ENCODE data around the gene LCE1A.

LCE1A gene

DNA sequence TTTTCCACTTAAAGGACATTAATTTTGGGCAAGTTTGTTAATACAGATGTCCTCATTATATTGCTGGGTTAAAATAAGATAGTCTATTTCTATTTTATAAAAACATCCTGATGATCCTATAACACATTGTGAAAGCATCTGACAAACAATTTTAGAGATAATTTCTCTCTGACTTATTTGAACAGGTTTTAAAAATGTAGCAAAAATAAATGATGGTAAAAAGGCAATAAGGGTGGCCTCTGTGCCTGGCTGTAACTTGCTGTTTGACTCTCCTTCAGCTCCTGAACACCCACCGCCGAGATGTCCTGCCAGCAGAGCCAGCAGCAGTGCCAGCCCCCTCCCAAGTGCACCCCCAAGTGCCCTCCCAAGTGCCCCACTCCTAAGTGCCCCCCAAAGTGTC lies at the start of gene LCE1A:
Gene LCE1A, plus strand, starts transcription at position 301 of the 400 bp plus-strand sequence. Its CDS starts 0 bp downstream, at position 301.
- Histone ChIP-seq H3K27ac (ENCODE audit: low read length) (no peak within 1 kb of the TSS), H3K9ac (ENCODE audit: low read length in 2 of 2) (no peak within 1 kb of the TSS), H3K27me3 (ENCODE audit: control insufficient read depth in 1 of 2, insufficient read depth in 2 of 2, low read length in 2 of 2) (no peaks in the 10 kb centered on the region), H3K36me3 (ENCODE audit: control insufficient read depth in 2 of 2, insufficient read depth in 2 of 2, low read length in 2 of 2) (no peaks in the 10 kb centered on the region), H3K4me1 (ENCODE audit: control insufficient read depth, insufficient read depth, low read length) (no peaks in the 10 kb centered on the region), H3K9me3 (ENCODE audit: control insufficient read depth in 2 of 2, low read length in 2 of 2) (no peaks in the 10 kb centered on the region), H3K4me3 (ENCODE audit: low read length in 2 of 2) (no peak within 1 kb of the TSS)

- Histone ChIP-seq H3K36me3 (ENCODE audit: control insufficient read depth in 2 of 2, insufficient read depth in 2 of 2, low read length in 2 of 2) (no peaks in the 10 kb centered on the region), H3K4me1 (ENCODE audit: control insufficient read depth, insufficient read depth, low read length) (no peaks in the 10 kb centered on the region), H3K27ac (ENCODE audit: low read length) (no peak overlapping the region), H3K9ac (ENCODE audit: low read length in 2 of 2) (no peak overlapping the region), H3K9me3 (ENCODE audit: control insufficient read depth in 2 of 2, low read length in 2 of 2) (no peaks in the 10 kb centered on the region), H3K4me3 (ENCODE audit: low read length in 2 of 2) (no peak overlapping the region), H3K27me3 (ENCODE audit: control insufficient read depth in 1 of 2, insufficient read depth in 2 of 2, low read length in 2 of 2) (no peaks in the 10 kb centered on the region)
These were observed 49.6 kb upstream of the LCE1A start for GRCh38 chr1:152777510-152778137.

DNA sequence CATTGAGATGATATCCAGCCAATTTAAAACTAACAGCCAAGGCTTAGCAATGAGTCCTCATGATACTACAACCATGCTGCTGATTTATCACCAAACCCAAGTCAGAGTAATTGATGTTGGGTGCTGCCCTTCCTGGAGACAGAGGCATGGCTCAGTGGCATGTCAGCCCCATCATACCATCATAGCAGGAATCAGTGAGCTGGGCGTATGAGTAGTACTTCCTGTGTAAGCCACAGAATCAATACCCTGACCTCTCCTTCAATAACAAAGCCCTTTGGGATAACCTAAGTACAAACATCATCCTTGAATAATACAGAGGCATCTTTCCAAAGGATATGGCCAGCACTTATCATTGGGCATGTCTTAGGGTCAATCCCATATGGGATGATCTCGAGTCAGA lies 44.2 kb upstream of the LCE1A start:
- no peaks in the 10 kb centered on the region for H3K27me3 ChIP-seq (ENCODE audit: control insufficient read depth in 1 of 2, insufficient read depth in 2 of 2, low read length in 2 of 2)
- no peak overlapping the region for H3K27ac ChIP-seq (ENCODE audit: low read length)
- H3K4me3 ChIP-seq (ENCODE audit: low read length in 2 of 2) = no peak overlapping the region
- H3K9ac ChIP-seq (ENCODE audit: low read length in 2 of 2) = no peak overlapping the region
- no peaks in the 10 kb centered on the region for H3K36me3 ChIP-seq (ENCODE audit: control insufficient read depth in 2 of 2, insufficient read depth in 2 of 2, low read length in 2 of 2)
- H3K4me1 ChIP-seq (ENCODE audit: control insufficient read depth, insufficient read depth, low read length) = no peaks in the 10 kb centered on the region
- H3K9me3 ChIP-seq (ENCODE audit: control insufficient read depth in 2 of 2, low read length in 2 of 2) = no peaks in the 10 kb centered on the region

DNA sequence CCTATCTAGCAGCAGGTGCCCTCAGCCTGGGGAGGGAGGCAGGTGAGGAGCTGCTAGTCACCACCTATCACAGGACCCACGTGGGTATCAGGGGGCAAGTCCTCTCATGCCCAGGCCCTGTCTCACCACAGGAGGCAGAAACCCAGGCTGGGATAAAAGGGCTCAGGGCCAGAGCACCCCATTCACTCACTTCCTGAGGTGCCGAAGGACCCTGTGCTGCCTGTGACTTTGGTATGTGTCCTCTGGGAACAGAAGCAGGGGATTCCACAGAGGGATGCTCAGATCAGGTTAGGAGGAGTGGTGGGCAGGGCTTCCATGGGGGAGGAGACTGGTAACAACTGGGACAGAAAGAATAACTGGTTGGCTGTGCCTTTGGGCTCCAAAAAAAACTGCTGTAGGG lies 41.2 kb upstream of the LCE1A start, which contains the start of gene LCE1E:
Gene LCE1E, plus strand, starts transcription at position 181 of the 400 bp plus-strand sequence. CDS start 1,043 bp downstream, outside the sequence.
- Histone ChIP-seq H3K27ac (ENCODE audit: low read length) (no peak within 1 kb of the TSS), H3K36me3 (ENCODE audit: control insufficient read depth in 2 of 2, insufficient read depth in 2 of 2, low read length in 2 of 2) (no peaks in the 10 kb centered on the region), H3K9ac (ENCODE audit: low read length in 2 of 2) (no peak within 1 kb of the TSS), H3K27me3 (ENCODE audit: control insufficient read depth in 1 of 2, insufficient read depth in 2 of 2, low read length in 2 of 2) (no peaks in the 10 kb centered on the region), H3K9me3 (ENCODE audit: control insufficient read depth in 2 of 2, low read length in 2 of 2) (no peaks in the 10 kb centered on the region), H3K4me3 (ENCODE audit: low read length in 2 of 2) (no peak within 1 kb of the TSS), H3K4me1 (ENCODE audit: control insufficient read depth, insufficient read depth, low read length) (no peaks in the 10 kb centered on the region)

DNA sequence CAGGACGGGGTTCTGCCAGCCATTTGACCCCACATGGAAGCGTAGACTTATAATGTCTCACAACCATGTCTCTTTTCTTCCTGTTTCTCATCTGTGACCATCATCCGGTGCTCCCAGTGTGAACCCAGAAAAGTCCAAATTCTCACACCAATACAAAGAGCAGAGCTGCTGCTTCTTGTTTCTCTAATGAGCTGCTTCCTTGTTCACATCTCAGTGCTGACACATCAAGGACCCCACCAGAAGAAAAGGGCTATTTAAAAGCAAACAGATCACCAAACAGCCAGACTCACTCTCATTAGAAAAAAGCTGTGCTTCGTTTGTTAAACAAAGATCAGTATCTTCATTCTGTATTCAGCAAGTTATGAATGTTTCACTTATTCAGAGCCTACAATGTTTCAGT lies 31.6 kb upstream of the LCE1A start:
- H3K27me3 ChIP-seq (ENCODE audit: control insufficient read depth in 1 of 2, insufficient read depth in 2 of 2, low read length in 2 of 2) = no peaks in the 10 kb centered on the region
- no peaks in the 10 kb centered on the region for H3K36me3 ChIP-seq (ENCODE audit: control insufficient read depth in 2 of 2, insufficient read depth in 2 of 2, low read length in 2 of 2)
- H3K9me3 ChIP-seq (ENCODE audit: control insufficient read depth in 2 of 2, low read length in 2 of 2) = no peaks in the 10 kb centered on the region
- no peak overlapping the region for H3K4me3 ChIP-seq (ENCODE audit: low read length in 2 of 2)
- H3K4me1 ChIP-seq (ENCODE audit: control insufficient read depth, insufficient read depth, low read length) = no peaks in the 10 kb centered on the region
- H3K27ac ChIP-seq (ENCODE audit: low read length) = no peak overlapping the region
- H3K9ac ChIP-seq (ENCODE audit: low read length in 2 of 2) = no peak overlapping the region

GRCh38 chr1:152796421-152796820 lies 30.9 kb upstream of the LCE1A start, which contains the start of gene LCE1D:
TSS of gene LCE1D (plus strand) at chr1:152796721. CDS start at chr1:152797795, 1,074 bp downstream.
- Histone ChIP-seq H3K9ac (ENCODE audit: low read length in 2 of 2) (no peak within 1 kb of the TSS), H3K4me1 (ENCODE audit: control insufficient read depth, insufficient read depth, low read length) (no peaks in the 10 kb centered on the region), H3K27me3 (ENCODE audit: control insufficient read depth in 1 of 2, insufficient read depth in 2 of 2, low read length in 2 of 2) (no peaks in the 10 kb centered on the region), H3K4me3 (ENCODE audit: low read length in 2 of 2) (no peak within 1 kb of the TSS), H3K27ac (ENCODE audit: low read length) (no peak within 1 kb of the TSS), H3K9me3 (ENCODE audit: control insufficient read depth in 2 of 2, low read length in 2 of 2) (no peaks in the 10 kb centered on the region), H3K36me3 (ENCODE audit: control insufficient read depth in 2 of 2, insufficient read depth in 2 of 2, low read length in 2 of 2) (no peaks in the 10 kb centered on the region)

- Histone ChIP-seq H3K9me3 (ENCODE audit: control insufficient read depth in 2 of 2, low read length in 2 of 2) (no peaks in the 10 kb centered on the region), H3K27ac (ENCODE audit: low read length) (no peak overlapping the region), H3K36me3 (ENCODE audit: control insufficient read depth in 2 of 2, insufficient read depth in 2 of 2, low read length in 2 of 2) (no peaks in the 10 kb centered on the region), H3K4me1 (ENCODE audit: control insufficient read depth, insufficient read depth, low read length) (no peaks in the 10 kb centered on the region), H3K27me3 (ENCODE audit: control insufficient read depth in 1 of 2, insufficient read depth in 2 of 2, low read length in 2 of 2) (no peaks in the 10 kb centered on the region), H3K4me3 (ENCODE audit: low read length in 2 of 2) (no peak overlapping the region), H3K9ac (ENCODE audit: low read length in 2 of 2) (no peak overlapping the region)
These were observed 25.9 kb upstream of the LCE1A start for GRCh38 chr1:152801333-152801732.

DNA sequence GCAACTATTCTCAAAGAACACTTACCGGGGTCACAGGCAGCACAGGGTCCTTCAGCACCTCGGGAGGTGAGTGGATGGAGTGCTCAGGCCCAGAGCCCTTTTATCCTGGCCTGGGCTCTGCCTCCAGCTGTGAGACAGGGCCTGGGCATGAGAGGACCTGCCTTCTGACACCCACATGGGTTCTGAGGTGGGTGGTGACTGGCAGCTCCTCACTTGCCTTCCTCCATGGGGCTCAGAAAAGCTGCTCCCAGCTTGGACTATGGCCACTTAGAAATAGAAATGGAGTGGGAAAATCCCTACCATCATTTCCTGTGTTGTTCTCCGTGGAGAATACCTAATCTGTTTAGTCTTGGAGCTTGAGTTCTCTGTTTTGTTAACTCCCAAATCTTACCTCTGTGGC lies 20.7 kb upstream of the LCE1A start, which contains the start of gene LCE1C:
Gene LCE1C, minus strand, starts transcription at position 76 of the 400 bp plus-strand sequence. CDS start 1,173 bp downstream, outside the sequence.
- H3K27ac ChIP-seq (ENCODE audit: low read length) = no peak within 1 kb of the TSS
- H3K36me3 ChIP-seq (ENCODE audit: control insufficient read depth in 2 of 2, insufficient read depth in 2 of 2, low read length in 2 of 2) = no peaks in the 10 kb centered on the region
- H3K9me3 ChIP-seq (ENCODE audit: control insufficient read depth in 2 of 2, low read length in 2 of 2) = no peaks in the 10 kb centered on the region
- no peaks in the 10 kb centered on the region for H3K27me3 ChIP-seq (ENCODE audit: control insufficient read depth in 1 of 2, insufficient read depth in 2 of 2, low read length in 2 of 2)
- no peaks in the 10 kb centered on the region for H3K4me1 ChIP-seq (ENCODE audit: control insufficient read depth, insufficient read depth, low read length)
- no peak within 1 kb of the TSS for H3K4me3 ChIP-seq (ENCODE audit: low read length in 2 of 2)
- H3K9ac ChIP-seq (ENCODE audit: low read length in 2 of 2) = no peak within 1 kb of the TSS

DNA sequence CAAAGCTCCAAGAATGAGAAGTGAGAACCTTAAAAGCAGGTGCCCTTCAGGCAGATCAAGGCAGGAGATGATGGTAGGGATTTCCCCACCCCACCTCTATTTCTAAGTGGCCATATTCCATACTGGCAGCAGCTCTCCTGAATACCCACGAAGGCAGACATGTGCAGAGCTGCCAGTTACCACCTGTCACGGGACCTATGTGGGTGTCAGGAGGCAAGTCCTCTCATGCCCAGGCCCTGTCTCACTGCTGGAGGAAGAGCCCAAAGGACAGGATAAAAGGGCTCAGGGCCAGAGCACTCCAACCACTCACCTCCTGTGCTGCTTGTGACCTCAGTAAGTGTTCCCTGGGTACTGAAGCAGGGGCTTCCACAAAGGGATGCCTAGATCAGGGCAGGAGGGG lies 16.2 kb upstream of the LCE1A start:
- Histone ChIP-seq H3K9me3 (ENCODE audit: control insufficient read depth in 2 of 2, low read length in 2 of 2) (no peaks in the 10 kb centered on the region), H3K9ac (ENCODE audit: low read length in 2 of 2) (no peak overlapping the region)

GRCh38 chr1:152811671-152812070 lies 15.6 kb upstream of the LCE1A start, which contains the start of gene LCE1B:
TSS of gene LCE1B (plus strand) at chr1:152811971. CDS start at chr1:152812447, 476 bp downstream.
- H3K4me1 ChIP-seq (ENCODE audit: control insufficient read depth, insufficient read depth, low read length) = no peaks in the 10 kb centered on the region
- H3K27me3 ChIP-seq (ENCODE audit: control insufficient read depth in 1 of 2, insufficient read depth in 2 of 2, low read length in 2 of 2) = no peaks in the 10 kb centered on the region
- H3K4me3 ChIP-seq (ENCODE audit: low read length in 2 of 2) = no peak within 1 kb of the TSS
- H3K27ac ChIP-seq (ENCODE audit: low read length) = no peak within 1 kb of the TSS
- H3K9ac ChIP-seq (ENCODE audit: low read length in 2 of 2) = no peak within 1 kb of the TSS
- H3K9me3 ChIP-seq (ENCODE audit: control insufficient read depth in 2 of 2, low read length in 2 of 2) = no peaks in the 10 kb centered on the region
- H3K36me3 ChIP-seq (ENCODE audit: control insufficient read depth in 2 of 2, insufficient read depth in 2 of 2, low read length in 2 of 2) = no peaks in the 10 kb centered on the region

More for the DNA sequence above, 16.2 kb upstream of the LCE1A start:
- no peaks in the 10 kb centered on the region for H3K36me3 ChIP-seq (ENCODE audit: control insufficient read depth in 2 of 2, insufficient read depth in 2 of 2, low read length in 2 of 2)
- no peaks in the 10 kb centered on the region for H3K4me1 ChIP-seq (ENCODE audit: control insufficient read depth, insufficient read depth, low read length)
- H3K27ac ChIP-seq (ENCODE audit: low read length) = no peak overlapping the region
- no peak overlapping the region for H3K4me3 ChIP-seq (ENCODE audit: low read length in 2 of 2)
- H3K27me3 ChIP-seq (ENCODE audit: control insufficient read depth in 1 of 2, insufficient read depth in 2 of 2, low read length in 2 of 2) = no peaks in the 10 kb centered on the region

- H3K27me3 ChIP-seq (ENCODE audit: control insufficient read depth in 1 of 2, insufficient read depth in 2 of 2, low read length in 2 of 2) = no peaks in the 10 kb centered on the region
- H3K4me1 ChIP-seq (ENCODE audit: control insufficient read depth, insufficient read depth, low read length) = no peaks in the 10 kb centered on the region
- H3K4me3 ChIP-seq (ENCODE audit: low read length in 2 of 2) = no peak overlapping the region
- no peak overlapping the region for H3K27ac ChIP-seq (ENCODE audit: low read length)
- no peaks in the 10 kb centered on the region for H3K9me3 ChIP-seq (ENCODE audit: control insufficient read depth in 2 of 2, low read length in 2 of 2)
- H3K9ac ChIP-seq (ENCODE audit: low read length in 2 of 2) = no peak overlapping the region
- no peaks in the 10 kb centered on the region for H3K36me3 ChIP-seq (ENCODE audit: control insufficient read depth in 2 of 2, insufficient read depth in 2 of 2, low read length in 2 of 2)
These were observed 10.0 kb upstream of the LCE1A start for GRCh38 chr1:152817309-152817708.
